Neural cell (in vitro differentiated cells): ENCODE measurements around the gene P3H3. TPM values are rescaled to one million over a fixed set of nuclear protein-coding genes. Genes with fewer than 3 reads are reported as not detected.

Experiments used
- H2AFZ ChIP-seq: fragments of 200-600, 300-800 bp; sonication (generic), shearing (Covaris generic); 2 replicates; pipeline ENCODE4 v1.6.0; 2014; ENCODE audit warnings: low read depth, mild to moderate bottlenecking, antibody characterized with exemption, low read length, moderate library complexity
- H3F3A ChIP-seq: fragments of 200-600 bp; shearing (Covaris generic); 2 replicates; pipeline ENCODE4 v1.6.1; 2016; ENCODE audit warnings: mild to moderate bottlenecking, moderate library complexity, mixed read lengths, antibody characterized with exemption, low read length; ENCODE audit not compliant: insufficient read depth, poor library complexity, severe bottlenecking
- H3K27ac ChIP-seq: fragments of 200-600, 300-800 bp; sonication (generic), shearing (Covaris generic); 2 replicates; pipeline ENCODE4 v1.5.1; 2014; ENCODE audit warnings: mild to moderate bottlenecking, low read length, moderate library complexity
- H3K27me3 ChIP-seq: fragments of 300-800, 200-600 bp; sonication (generic), shearing (Covaris generic); 2 replicates; pipeline ENCODE4 v1.6.0; 2014; ENCODE audit warnings: mild to moderate bottlenecking, low read depth, low read length, moderate library complexity; ENCODE audit not compliant: insufficient read depth
- H3K36me3 ChIP-seq: fragments of 300-800, 200-600 bp; sonication (generic), shearing (Covaris generic); 2 replicates; pipeline ENCODE4 v1.5.1; 2014; ENCODE audit warnings: mild to moderate bottlenecking, antibody characterized with exemption, low read length, moderate library complexity; ENCODE audit not compliant: insufficient read depth
- H3K4me2 ChIP-seq: fragments of 300-800, 200-600 bp; sonication (generic), shearing (Covaris generic); 2 replicates; pipeline ENCODE4 v1.6.0; 2014; ENCODE audit warnings: mild to moderate bottlenecking, low read length
- H3K4me3 ChIP-seq: fragments of 300-800, 200-600 bp; sonication (generic), shearing (Covaris generic); 2 replicates; pipeline ENCODE4 v1.5.1; 2014; ENCODE audit warnings: mild to moderate bottlenecking, low read length, moderate library complexity
- H3K79me2 ChIP-seq: fragments of 200-600 bp; shearing (Covaris generic); replicated peaks from 2 replicates; pipeline ENCODE4 v1.6.0; 2014; ENCODE audit warnings: mild to moderate bottlenecking, low read length, moderate library complexity; ENCODE audit not compliant: insufficient read depth
- H3K9ac ChIP-seq: fragments of 300-800, 200-600 bp; sonication (generic), shearing (Covaris generic); 2 replicates; pipeline ENCODE4 v1.6.1; 2016; ENCODE audit warnings: mild to moderate bottlenecking, low read length, mixed read lengths
- H3K9me2 ChIP-seq: fragments of 200-600 bp; shearing (Covaris generic); 2 replicates; pipeline ENCODE4 v1.6.1; 2016; ENCODE audit warnings: mild to moderate bottlenecking, low read length, mixed read lengths; ENCODE audit not compliant: insufficient read depth
- H3K9me3 ChIP-seq: fragments of 200-600, 300-800 bp; sonication (generic), shearing (Covaris generic); 2 replicates; pipeline ENCODE4 v1.6.1; 2016; ENCODE audit warnings: mild to moderate bottlenecking, mixed run types, low read length, moderate library complexity, mixed read lengths
- H4K20me1 ChIP-seq: fragments of 200-600 bp; shearing (Covaris generic); 2 replicates; pipeline ENCODE4 v1.6.1; 2016; ENCODE audit warnings: mild to moderate bottlenecking, mixed run types; ENCODE audit not compliant: insufficient read depth
- EP300 ChIP-seq: fragments of 450-650 bp; conservative IDR thresholded peaks from 2 replicates; pipeline ENCODE4 v1.6.1; 2014; ENCODE audit warnings: antibody characterized with exemption, mild to moderate bottlenecking, moderate library complexity; ENCODE audit not compliant: poor library complexity, severe bottlenecking
- EZH2 ChIP-seq: fragments of 200-600, 300-800 bp; shearing (Covaris generic), sonication (generic); IDR thresholded peaks from 2 replicates; pipeline ENCODE4 v1.6.1; 2014; ENCODE audit warnings: antibody characterized with exemption, low read length, borderline replicate concordance, mild to moderate bottlenecking; ENCODE audit not compliant: insufficient read depth, poor library complexity, severe bottlenecking
- MXI1 ChIP-seq: fragments of 450-650 bp; conservative IDR thresholded peaks from 2 replicates; pipeline ENCODE4 v1.6.1; 2014; ENCODE audit warnings: antibody characterized with exemption, mild to moderate bottlenecking; ENCODE audit not compliant: poor library complexity, severe bottlenecking
- POLR2AphosphoS5 ChIP-seq: IDR thresholded peaks from 2 replicates; pipeline ENCODE4 v1.6.1; 2012
- RAD21 ChIP-seq: fragments of 450-650 bp; conservative IDR thresholded peaks from 2 replicates; pipeline ENCODE4 v1.6.1; 2014; ENCODE audit warnings: antibody characterized with exemption, mild to moderate bottlenecking, moderate library complexity
- REST ChIP-seq: IDR thresholded peaks from 2 replicates; pipeline ENCODE4 v1.6.1; 2012; ENCODE audit warnings: borderline replicate concordance
- TAF1 ChIP-seq: IDR thresholded peaks from 2 replicates; pipeline ENCODE4 v1.6.1; 2012; ENCODE audit warnings: low read depth
- polyA plus RNA-seq: library from polyadenylated mRNA; depleted of rRNA; stranded (reverse); fragments of >200 nt; gene quantifications from 2 replicates; pipeline ENCODE4 v1.2.3, GENCODE V29; 2014

P3H3 gene
- polyA plus RNA-seq, 1 donor from 2014 or later = 58.9 TPM

DNA sequence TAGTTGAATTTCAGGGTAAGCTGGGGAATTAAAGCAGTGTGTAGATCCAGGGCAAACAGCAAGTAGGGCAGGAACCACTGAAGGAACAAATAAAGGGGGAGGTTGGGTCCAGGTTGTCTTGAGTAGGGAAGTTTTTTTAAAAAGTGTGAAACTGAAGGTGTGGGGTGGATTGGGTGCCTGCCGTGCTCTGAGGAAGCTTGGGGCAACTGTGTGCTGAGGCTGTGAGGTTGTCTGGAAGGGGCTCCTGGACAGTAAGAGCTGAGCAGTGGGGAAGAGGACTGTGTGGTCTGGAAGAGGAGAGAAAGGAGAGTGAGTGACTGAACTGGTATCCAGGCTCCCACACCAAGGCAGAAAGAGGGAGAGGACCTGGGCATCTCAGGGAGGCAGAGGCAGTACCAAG lies 17.4 kb upstream of the P3H3 start:
- Histone ChIP-seq H3K9ac (no peak overlapping the region), H3K36me3 (no peaks in the 10 kb centered on the region), H3K4me2 (no peak overlapping the region), H3K27me3 (no peaks in the 10 kb centered on the region), H3K9me3 (no peaks in the 10 kb centered on the region), H3K79me2 (no peaks in the 10 kb centered on the region), H4K20me1 (no peaks in the 10 kb centered on the region), H2AFZ (no peak overlapping the region), H3K4me3 (no peak overlapping the region), H3K9me2 (no peaks in the 10 kb centered on the region), H3K27ac (no peak overlapping the region), H3F3A (no peaks in the 10 kb centered on the region)
- TF ChIP-seq REST (no peak), RAD21 (no peak), EZH2 (no peak), MXI1 (no peak), POLR2AphosphoS5 (no peak), TAF1 (no peak), EP300 (no peak)

DNA sequence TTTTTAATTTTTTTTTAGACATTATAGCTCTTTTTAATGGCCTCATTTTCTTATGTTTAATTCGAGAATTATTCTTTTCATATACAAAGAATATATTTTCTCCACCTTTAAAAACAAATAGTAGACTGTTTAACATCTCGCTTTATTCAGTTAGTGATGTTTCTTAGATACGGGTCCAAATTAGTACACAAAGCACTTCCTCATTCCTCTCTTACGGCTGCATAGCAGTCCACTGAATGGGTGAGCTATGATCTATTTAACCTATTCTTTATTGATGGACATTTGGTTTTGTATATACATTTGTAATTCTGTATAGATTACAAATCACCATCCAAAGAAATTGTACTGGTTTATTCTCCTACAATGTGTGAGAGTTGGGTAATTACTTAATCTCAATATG lies 14.8 kb upstream of the P3H3 start:
- no peak overlapping the region for H3K9ac ChIP-seq

GRCh38 chr12:6816598-6816997 lies 11.6 kb upstream of the P3H3 start:
- Histone ChIP-seq H3K9me2 (no peaks in the 10 kb centered on the region), H3K27me3 (no peaks in the 10 kb centered on the region), H3K27ac (no peak overlapping the region), H4K20me1 (no peaks in the 10 kb centered on the region), H3K4me2 (no peak overlapping the region), H3K9me3 (no peaks in the 10 kb centered on the region), H3F3A (no peaks in the 10 kb centered on the region), H3K79me2 (peaks cover 12% of the 10 kb centered on the region), H3K9ac (no peak overlapping the region), H2AFZ (no peak overlapping the region), H3K36me3 (no peaks in the 10 kb centered on the region), H3K4me3 (no peak overlapping the region)
- no peak for TF ChIP-seq POLR2AphosphoS5
- no peak for TF ChIP-seq MXI1
- TF ChIP-seq REST = no peak
- no peak for TF ChIP-seq EZH2

More for the DNA sequence above, 14.8 kb upstream of the P3H3 start:
- no peak for TF ChIP-seq MXI1
- TF ChIP-seq POLR2AphosphoS5 = no peak
- no peak overlapping the region for H2AFZ ChIP-seq
- no peaks in the 10 kb centered on the region for H3K79me2 ChIP-seq
- no peak overlapping the region for H3K4me2 ChIP-seq
- no peaks in the 10 kb centered on the region for H3K9me2 ChIP-seq
- H3F3A ChIP-seq = no peaks in the 10 kb centered on the region
- no peak overlapping the region for H3K27ac ChIP-seq
- no peaks in the 10 kb centered on the region for H3K36me3 ChIP-seq
- no peaks in the 10 kb centered on the region for H4K20me1 ChIP-seq
- no peak overlapping the region for H3K4me3 ChIP-seq
- no peaks in the 10 kb centered on the region for H3K27me3 ChIP-seq
- H3K9me3 ChIP-seq = no peaks in the 10 kb centered on the region
